Measurements from ENCODE around the gene CLIC1.

Gene CLIC1

GRCh38 chr6:31701666-31702404, 34.5 kb downstream of the CLIC1 start:
- no peak for DNase-seq (ENCODE audit: low read depth in 3 of 3)

- no peak for DNase-seq (ENCODE audit: low read depth in 3 of 3)
Measured at GRCh38 chr6:31700740-31701401, 35.5 kb downstream of the CLIC1 start.

GRCh38 chr6:31697555-31697954, 38.8 kb downstream of the CLIC1 start:
- no peak for DNase-seq (ENCODE audit: low read depth in 3 of 3)

- no peak for DNase-seq (ENCODE audit: low read depth in 3 of 3)
Measured at GRCh38 chr6:31693535-31693934, 42.8 kb downstream of the CLIC1 start.

GRCh38 chr6:31692886-31693285, 43.4 kb downstream of the CLIC1 start:
- DNase-seq (ENCODE audit: low read depth in 3 of 3): no peak

GRCh38 chr6:31692353-31692752, 44.0 kb downstream of the CLIC1 start:
- DNase-seq (ENCODE audit: low read depth in 3 of 3): no peak

- no peak for DNase-seq (ENCODE audit: low read depth in 3 of 3)
Measured at GRCh38 chr6:31691564-31692108, 44.7 kb downstream of the CLIC1 start.

- DNase-seq (ENCODE audit: low read depth in 3 of 3): no peak
Measured at GRCh38 chr6:31691078-31691463, 45.3 kb downstream of the CLIC1 start.

- DNase-seq (ENCODE audit: low read depth in 3 of 3): no peak
Measured at GRCh38 chr6:31690231-31691077, 45.9 kb downstream of the CLIC1 start.

GRCh38 chr6:31689249-31690110, 46.9 kb downstream of the CLIC1 start:
- no peak for DNase-seq (ENCODE audit: low read depth in 3 of 3)

- DNase-seq (ENCODE audit: low read depth in 3 of 3): no peak
Measured at GRCh38 chr6:31687860-31688693, 48.3 kb downstream of the CLIC1 start.

GRCh38 chr6:31687321-31687720, 49.0 kb downstream of the CLIC1 start:
- DNase-seq (ENCODE audit: low read depth in 3 of 3): no peak

GRCh38 chr6:31686483-31686882, 49.8 kb downstream of the CLIC1 start:
- DNase-seq (ENCODE audit: low read depth in 3 of 3): no peak

- DNase-seq (ENCODE audit: low read depth in 3 of 3): no peak
Measured at GRCh38 chr6:31683591-31683990, 52.7 kb downstream of the CLIC1 start.

- DNase-seq (ENCODE audit: low read depth in 3 of 3): no peak
Measured at GRCh38 chr6:31681135-31681671, 55.1 kb downstream of the CLIC1 start.

Data from stimulated activated CD4-positive, alpha-beta T cell treated with anti-CD3 and anti-CD28 coated beads, TNF-alpha, amount 100 ng/mL, for 4 hours (primary cell).